LHCN-M2 (cell line): ENCODE measurements around the gene CCDC12. TPM values are rescaled to one million over a fixed set of nuclear protein-coding genes. Genes with fewer than 3 reads are reported as not detected.
A peak's percentile ranks its signal among the peaks of the same experiment; 100 is the strongest.
"Not testable (repeated sequence)": the region's sequence is repeated elsewhere in the genome, so short reads cannot be mapped to it uniquely, and the experiment has no call there.

Source experiments
- DNase-seq: peaks from one replicate; pipeline ENCODE4 v3.0.0-alpha.2; 2012; ENCODE audit warnings: low read depth
- total RNA-seq: library from RNA; depleted of rRNA; stranded (reverse); fragments of >200 nt; gene quantifications from 2 replicates; pipeline ENCODE4 v1.2.3, GENCODE V29; 2014

CCDC12 gene
- total RNA-seq, 1 experiment from 2014 or later: 31.2 TPM

DNA sequence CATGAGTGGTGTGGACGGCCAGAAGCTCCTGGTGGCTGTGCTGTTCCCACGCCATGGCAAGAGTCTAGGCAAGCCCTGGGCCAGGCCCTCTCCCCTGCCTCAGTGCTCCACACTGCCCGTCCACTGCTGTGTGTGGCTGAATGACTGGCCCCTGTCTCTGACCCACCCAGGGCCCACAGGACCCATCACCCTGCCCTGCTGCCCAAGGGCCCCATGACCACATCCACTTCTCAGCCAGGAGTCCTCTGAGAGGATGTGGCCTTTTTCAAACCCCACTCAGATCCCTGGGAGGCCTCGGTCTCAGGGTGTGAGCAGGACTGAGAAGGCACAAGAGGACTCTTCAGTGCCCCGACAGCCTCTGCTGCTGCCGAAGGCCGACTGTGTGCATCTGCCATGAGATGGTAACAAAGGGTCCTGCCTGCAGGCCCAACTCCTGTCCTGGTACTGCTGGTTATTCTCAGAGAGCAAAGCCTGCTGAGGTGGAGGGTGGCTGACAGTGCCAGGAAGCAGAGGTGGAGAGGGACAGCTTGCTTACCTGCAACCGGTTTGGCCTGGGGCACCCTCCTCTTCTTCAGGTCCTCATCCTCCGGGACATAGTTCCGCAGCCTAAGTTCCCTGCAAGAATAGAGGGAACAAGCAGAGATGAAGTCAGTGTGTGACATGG, 51.5 kb downstream of the CCDC12 start:
- no peak for DNase-seq

DNA sequence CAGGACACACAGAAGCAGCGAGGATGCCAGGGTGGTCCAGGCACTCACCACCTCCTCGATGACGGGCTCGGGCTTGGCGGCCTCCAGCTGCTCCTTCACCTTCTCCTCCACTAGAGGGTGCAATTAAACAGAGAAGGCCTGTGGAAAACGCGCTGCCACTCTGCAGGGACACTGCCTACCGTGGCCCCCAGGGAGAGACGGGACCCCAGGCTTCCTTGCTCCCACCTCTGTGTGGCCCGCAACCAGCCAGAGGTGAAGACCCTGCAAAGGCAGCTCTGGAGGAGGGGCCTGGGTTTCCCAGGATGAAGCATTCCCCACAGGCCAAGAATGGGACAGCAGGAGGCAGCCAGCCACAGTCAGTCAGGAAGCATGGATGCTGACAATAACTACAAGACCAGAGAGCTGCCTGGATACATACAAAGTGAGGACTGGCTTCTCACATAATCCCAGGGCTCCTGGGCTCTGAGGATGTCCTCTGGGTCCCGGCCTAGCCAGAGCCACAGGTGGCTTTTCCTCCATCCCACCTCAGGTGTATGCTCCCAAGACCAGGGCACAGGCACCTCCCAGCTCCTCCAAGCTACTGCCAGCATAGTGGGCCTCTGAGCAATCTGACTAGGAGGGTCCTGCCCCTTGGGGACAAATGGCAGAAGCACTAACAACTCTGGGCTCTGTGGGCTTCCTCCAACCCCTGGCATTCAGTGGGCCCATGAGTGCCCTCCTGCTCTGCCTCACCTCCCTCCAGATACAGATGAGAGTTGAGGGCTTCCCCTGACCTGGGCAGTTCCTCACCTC, 52.8 kb downstream of the CCDC12 start:
- DNase-seq: no peak

DNA sequence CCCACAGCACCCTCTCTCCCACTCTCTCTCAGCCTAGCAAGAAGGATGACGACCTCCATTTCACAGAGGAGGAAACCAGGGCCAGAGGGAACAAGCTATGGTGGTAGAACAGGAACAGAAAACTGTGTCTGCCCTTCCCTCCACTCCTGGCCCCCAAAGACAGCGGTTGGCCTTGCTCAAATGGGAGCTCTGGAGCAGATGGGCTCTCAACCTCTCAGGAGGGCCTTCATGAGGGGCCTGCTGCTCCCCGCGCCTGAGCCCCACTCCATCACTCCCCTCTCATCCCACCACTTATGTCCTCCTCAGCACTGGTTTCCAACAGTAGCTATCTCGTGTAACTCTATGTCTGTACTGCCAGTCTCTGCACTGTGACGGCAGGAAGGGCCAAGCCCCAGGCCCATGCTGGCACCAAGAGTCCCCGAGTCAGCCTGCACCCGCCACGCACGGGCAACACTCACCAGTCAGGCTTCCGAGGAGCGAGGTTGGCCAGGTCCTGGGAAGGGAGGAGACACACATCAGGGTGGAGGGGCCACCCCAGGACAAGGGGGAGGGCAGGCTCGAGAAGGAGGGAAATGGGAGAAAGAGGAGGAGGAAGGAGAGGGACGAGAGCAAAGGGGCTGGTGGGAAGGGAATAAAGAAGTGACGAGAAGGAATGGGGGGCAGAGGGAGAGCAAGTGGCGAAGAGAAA, 53.5 kb downstream of the CCDC12 start:
- DNase-seq: no peak

DNA sequence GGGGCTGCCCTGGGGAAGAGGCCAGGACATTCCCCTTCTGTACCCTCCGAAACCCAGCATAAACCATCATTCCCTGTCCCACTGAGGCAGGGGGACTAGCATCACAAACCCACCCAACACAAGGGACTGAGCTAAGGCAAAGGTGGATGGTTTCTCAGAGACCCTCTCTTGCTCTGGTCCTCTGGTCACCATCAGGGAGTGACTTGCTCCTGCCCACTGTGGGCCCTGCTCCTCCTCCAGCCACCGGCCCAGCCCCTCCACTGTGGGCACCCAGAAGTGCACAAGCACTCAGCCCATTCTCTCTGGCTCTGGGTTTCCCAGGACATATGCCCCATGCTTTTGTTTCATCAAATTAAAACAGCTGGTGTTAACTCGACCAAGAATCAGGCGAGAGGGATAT, 54.1 kb downstream of the CCDC12 start:
- no peak for DNase-seq

DNA sequence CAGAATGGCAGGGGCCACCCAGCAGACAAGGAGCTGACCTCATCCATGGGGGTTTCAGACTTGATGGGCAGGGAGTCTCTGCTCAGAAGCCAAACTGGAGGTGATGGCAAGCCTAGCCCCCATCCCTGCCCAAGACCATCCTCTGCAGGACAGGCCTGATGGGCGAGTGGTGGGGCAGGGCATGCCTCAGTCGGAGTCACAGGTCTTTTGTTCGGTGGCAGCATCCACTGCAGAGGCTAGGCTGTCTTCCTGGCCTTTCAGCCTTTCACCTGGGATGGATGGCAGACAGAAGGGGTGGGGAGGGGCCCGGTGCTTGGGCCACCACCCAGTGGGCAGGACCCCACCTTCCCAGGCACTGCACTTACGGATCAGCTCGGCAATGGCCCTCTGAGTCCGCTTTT, 54.7 kb downstream of the CCDC12 start:
- DNase-seq: no peak

DNA sequence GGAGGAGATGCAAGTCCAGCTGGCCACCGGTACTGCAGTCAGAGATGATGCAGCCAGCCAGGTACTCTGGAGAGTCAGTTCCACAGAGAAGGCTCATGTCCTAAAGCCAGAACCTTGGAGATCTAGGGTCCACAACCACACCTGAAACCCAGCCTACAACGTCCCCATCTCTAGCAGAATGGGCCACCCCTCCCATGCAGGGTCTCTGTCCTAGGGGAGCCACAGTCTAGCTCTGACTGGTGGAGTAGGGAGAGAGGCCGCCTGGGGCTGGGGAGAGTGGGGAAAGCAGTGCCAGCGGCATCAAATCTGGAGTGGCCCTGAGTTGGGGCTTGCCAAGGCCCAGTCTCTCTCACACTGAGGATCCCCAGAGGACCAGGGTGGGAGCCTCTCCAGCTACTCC, 55.5 kb downstream of the CCDC12 start:
- DNase-seq: no peak

DNA sequence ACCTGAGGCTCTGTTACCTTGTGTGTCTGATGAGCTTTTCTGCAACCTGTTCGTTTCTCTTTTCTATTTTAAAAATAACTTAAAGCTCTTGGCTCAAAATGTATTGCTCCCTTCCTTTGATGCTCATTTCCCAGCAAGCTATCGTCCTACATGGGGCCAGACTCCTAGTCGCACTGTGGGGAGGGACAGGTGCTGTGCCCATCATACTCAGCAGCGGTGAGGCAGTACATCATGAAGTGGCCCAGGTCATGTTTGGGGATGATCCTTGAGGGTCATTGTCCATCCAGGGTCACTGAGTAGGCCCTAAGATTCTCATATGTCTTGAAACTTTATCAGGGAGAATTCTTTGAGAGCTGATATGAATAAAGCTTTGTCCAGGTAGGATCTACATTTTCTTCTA, 57.9 kb downstream of the CCDC12 start:
- DNase-seq: no peak

DNA sequence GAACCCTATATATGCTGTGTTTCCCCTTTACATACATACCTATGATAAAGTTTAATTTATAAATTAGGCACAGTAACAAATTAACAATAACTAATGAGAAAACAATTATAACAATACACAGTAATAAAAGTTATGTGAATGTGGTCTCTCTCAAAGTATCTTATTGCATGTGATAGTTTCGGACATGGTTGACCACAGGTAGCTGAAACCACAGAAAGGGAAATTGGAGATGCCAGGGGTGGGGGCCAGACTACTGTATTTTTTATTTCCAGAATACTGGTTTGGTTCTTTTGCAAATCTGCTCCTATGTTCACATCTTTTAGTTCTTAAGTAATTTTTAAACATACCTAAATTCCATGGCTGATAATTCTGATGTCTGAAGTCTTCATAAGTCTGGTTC, 58.3 kb downstream of the CCDC12 start:
- DNase-seq: no peak

DNA sequence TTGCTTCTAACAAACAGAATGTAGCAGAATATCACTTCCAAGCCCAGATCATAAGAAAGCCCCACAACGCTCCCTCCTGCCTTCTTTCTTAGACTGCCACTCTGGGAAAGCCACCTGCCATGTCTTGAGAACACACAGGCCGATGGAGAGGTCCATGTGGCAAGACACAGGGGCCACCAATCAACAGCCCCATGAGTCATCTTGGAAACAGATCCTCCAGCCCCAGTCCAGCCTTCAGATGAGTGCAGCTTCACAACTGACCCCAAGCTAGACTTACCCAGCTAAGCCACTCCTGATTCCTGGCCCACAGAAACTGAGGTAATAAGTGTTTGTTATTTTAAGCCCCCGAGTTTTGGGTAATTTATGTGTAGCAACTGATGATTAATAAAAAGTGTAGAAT, 59.3 kb downstream of the CCDC12 start:
- DNase-seq: no peak

DNA sequence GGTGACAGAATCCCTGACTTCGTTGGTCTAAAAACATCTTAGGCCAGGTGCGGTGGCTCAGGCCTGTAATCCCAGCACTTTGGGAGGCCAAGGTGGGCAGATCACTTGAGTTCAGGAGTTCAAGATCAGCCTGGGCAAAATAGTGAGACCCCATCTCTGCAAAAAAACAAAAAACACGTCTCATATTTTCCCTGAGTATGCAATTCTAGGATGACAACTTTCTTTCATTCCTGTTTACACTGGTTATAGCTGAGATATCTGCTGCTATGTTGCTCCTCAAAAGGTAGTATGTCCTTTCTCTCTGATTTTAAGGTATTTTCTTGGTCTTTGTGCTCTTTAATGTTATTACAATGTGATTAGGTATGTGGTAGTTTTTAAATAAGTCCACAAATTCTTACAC, 59.7 kb downstream of the CCDC12 start:
- no peak for DNase-seq

DNA sequence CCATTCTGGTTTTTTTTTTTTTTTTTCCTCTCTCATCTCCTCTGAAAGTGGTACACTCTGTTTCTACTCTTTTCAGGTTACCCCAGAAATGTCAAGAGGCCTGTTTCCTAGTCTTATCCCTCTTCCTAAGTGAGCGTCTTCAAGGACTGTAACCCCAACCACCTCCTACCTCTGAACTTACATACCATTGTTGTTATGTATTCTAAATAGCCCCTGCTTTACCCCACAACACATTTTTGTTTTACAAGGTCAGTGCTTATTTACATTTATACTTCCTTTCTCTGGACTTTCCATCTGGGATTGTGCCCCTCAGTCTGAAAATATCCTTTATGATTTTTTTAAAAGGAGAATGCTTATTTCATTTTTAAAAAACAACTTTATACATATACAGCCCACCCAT, 60.3 kb downstream of the CCDC12 start:
- DNase-seq: no peak

DNA sequence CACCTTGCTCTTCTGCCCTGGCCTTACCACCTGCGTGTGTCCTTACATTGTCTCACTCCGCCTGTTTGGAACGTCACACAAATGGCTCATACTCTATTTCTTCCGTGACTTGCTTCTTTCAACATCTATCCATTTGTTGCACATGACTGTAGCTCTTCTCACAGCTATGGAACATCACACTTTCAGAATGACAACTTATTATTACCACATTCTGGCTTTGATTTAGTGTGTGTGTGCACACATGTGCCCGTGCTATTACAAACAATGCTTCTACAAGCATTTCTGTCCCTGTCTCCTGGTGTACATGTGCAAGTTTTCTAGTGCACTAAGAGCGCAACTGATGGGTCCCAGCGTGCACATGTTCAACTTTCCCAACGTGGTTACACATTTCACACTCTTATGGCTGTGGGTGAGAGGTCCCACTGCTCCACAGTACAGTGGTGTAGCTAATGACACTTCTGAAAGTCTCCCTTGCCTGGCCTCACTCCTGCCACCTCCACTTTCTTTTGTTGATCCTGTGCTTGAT, 61.2 kb downstream of the CCDC12 start:
- DNase-seq: no peak

DNA sequence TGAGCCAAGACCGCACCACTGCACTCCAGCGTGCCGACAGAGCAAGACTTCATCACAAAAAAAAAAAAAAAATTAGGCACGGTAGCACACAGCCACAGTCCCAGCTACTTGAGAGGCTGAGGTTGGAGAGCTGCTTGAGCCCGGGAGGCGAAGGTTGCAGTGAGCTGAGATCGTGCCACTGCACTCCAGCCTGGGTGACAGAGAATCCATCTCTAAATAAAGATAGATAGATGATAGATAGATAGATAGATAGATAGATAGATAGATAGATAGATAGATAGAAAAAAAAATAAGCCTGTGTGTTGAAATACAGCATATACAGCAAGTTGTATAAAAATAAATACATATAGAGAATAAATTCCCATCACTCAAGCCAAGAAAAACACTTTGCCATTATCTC, 61.7 kb downstream of the CCDC12 start:
- no peak for DNase-seq

DNA sequence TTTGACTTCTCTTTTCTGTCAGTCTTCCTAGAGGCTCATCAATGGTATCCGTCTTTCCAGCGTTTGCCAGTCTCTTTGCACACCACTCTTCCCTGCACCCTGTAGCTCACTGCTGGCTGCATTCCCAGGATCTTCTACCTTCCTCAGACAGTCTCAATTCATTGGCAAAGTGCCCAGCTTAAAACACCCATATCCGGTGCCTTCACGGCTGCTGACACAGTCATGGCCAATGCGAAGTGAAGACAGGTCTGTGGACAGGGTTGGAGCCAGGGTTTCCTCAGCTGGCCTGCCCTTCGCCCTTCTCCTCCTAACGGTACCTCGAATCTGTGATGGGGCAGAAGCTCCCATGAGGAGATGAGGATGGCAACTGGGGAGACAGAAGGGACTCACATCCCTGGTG, 62.9 kb downstream of the CCDC12 start:
- no peak for DNase-seq

DNA sequence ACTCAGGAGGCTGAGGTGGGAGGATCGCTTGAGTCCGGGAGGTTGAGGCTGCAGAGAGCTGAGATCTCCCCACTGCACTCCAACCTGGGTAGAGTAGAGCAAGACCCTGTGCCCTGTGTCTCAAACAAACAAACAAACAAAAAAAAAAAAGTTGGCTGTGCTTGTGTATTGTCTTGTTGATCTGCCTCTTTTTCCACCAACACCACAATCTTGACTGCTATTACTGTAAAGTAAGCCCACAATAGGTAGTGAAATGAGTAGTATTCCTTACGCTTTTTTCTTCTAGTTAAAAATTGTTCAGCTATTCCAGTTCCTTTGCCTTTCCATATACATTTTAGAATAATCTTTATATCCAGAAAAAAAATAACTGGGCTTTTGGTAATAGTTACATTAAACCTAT, 63.6 kb downstream of the CCDC12 start:
- no peak for DNase-seq

DNA sequence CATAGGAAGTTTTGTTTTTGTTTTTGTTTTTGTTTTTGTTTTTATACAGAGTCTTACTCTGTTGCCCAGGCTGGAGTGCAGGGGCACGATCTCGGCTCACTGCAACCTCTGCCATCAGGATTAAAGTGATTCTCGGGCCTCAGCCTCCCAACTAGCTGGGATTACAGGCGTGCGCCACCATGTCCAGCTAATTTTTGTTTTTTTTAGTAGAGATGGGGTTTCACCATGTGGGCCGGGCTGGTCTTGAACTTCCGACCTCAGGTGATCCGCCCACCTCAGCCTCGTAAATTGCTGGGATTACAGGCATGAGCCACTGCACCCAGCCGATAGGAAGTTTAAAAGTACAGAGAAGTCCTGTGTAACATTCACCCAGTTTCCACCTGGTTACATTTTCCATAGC, 65.6 kb downstream of the CCDC12 start:
- not testable (repeated sequence) for DNase-seq

DNA sequence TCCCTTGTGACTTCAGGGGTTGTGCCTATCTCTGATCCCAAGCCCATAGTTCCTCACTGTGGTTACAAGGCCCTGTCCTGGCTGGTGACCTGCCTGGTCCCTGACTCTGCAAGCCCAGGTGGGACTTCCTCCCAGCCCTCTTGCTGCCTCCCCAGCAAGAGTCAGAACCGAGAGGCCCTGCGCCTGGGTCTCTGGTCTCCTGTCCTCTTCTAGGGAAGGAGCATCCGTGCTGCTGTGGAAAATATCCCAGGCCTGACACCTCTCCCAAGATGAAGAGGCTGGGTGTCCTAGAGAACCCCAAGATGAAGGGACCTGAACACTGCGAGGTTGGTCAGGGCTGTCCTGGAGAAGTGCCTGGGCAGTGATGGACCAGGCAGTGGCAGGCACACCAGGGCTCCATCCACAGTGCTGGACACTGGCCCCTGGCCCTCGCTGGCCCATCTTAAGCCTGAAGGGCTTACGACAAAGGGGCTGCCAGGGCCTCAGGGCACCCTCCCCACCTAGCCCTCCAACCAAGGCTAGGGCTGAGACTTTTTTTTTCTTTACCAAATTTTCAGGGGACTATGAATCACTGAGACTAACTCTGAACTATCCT, 66.3 kb downstream of the CCDC12 start:
- no peak for DNase-seq

DNA sequence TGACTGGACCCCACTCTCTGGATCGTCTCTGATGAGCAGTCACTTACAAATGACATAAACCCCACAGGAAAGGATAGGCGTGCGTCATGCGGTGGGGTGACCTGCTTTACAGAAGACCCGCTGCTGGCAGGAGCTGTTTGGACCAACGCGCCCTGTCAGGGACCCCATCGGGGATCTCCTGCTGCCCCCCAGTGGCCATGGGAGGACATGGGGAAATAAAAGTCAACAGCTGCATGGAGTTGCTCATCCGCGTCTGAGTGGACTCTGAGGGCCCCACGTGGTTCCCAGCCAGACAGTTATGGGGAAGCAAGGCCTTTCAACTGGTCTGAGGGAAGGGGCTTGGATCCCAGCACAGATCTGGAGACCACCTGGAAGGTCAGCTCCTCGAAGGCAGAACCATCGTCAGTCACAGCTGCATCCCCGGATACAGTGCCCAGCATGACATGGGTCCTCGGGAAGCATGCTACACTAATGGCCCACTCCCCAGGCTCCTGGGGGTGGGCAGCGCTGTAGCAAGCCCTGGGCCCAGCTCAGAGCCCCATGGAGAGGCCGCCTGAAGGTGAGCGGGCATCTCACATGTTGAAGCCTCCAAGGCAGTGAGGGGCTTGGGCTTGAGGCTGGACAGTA, 66.9 kb downstream of the CCDC12 start:
- DNase-seq: peak; percentile 89

DNA sequence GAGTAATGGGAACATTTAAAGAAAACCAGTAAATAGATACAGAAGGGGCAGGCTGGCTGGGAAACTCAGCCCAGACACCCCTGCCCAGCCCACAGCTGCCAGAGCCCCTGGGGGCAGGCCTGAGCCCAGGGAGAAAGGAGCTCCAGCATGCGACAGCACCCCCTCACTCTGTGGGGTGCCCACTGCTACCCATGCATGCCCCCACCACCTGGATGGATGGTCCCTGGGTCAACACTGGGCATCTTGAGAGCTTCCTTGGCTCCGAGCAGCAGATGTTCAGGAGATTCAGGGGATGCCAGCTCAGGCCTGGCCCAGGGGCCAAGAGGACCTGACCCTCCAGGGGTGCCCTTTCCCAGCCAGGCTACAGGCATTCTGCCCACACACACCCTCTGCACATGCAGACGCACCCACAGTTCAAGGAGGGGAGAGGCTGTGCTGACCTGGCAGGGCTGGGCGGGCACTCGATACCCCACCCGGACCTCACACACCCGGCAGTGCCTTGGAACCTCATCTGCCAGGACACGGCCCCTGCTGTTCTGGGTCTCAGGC, 67.5 kb downstream of the CCDC12 start:
- DNase-seq: no peak

DNA sequence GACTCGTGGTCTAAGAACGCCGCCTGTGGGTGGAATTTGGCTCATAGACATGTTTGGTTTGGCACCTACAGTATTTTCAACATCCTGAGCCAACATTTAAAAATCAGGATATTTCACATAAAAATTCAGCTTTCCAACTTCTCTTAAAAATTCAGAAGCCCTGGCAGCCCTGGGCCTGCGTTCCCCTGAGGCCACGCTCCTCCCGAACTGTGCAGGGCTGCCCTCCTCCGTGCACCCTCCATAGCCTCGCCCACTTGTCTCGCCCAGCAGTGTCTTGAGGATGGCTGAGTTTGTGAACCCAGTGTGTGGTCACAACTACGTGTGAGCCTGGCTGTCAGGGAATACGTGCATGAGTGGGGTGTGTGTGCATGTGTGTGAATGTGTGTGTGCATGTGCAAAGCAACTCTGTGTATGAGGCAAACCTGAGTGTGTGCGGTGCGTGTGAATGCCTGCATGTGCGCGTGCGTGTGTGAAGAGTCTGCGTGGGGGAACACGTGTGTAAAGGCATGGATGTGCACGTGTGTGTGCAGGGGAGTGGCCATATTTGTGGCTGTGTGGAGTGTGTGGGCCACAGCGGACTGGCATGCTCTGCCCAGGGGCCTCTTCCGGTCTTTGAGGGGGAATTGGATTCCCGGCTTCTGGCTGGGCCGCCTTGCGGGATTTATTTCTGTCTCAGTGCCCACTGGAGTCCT, 68.1 kb downstream of the CCDC12 start:
- no peak for DNase-seq

DNA sequence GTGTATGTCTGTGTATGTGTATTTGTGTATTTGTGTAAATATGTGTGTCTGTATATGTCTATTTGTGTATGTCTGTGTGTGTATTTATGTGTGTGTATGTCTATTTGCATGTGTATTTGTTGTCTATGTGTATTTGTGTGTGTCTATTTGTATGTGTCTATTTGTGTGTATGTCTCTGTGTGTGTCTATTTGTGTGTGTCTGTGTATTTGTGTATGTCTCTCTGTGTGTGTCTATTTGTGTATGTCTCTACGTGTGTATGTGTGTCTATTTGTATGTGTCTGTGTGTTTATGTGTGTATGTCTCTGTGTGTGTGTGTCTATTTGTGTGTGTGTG, 68.6 kb downstream of the CCDC12 start:
- peak; percentile 35 for DNase-seq
